Caco-2 (cell line): Measurements from ENCODE around the gene ELMO1. TPM values are rescaled to one million over a fixed set of nuclear protein-coding genes. Genes with fewer than 3 reads are reported as not detected.

Experiments used
- BruUV-seq: library from RNA; stranded (reverse); fragments of 400-500 nt; replicated peaks from 2 replicates; lab custom pipeline; 2021; lab: Mats Ljungman, UMichigan
- CTCF ChIA-PET: fragments of 300-600 bp; sonication (Branson Sonifier 250); formaldehyde crosslinking; loops from one replicate; lab custom pipeline; 2022; ENCODE audit warnings: antibody characterized with exemption; lab: Charles Lee
- POLR2A ChIA-PET: fragments of 300-600 bp; sonication (Branson Sonifier 250); formaldehyde crosslinking; loops from one replicate; lab custom pipeline; 2022; ENCODE audit warnings: antibody characterized with exemption; lab: Charles Lee
- DNase-seq, 2 experiments: peaks; one replicate each; pipeline versions ENCODE4 v3.0.0 to v3.0.0-alpha.2; 2020 to 2022
- H3K27me3 ChIP-seq: replicated peaks from 2 replicates; pipeline ENCODE4 v1.6.0; 2011; ENCODE audit warnings: low read length; ENCODE audit not compliant: control insufficient read depth, insufficient read depth
- H3K36me3 ChIP-seq: 2 replicates; pipeline ENCODE4 v1.5.1; 2011; ENCODE audit warnings: low read length; ENCODE audit not compliant: control insufficient read depth, insufficient read depth
- H3K4me1 ChIP-seq: fragments of 250-450 bp; sonication (Bioruptor Pico); 2 replicates; pipeline ENCODE4 v1.5.1; 2020; ENCODE audit warnings: mild to moderate bottlenecking
- H3K4me3 ChIP-seq: 2 replicates; pipeline ENCODE4 v1.5.1; 2011; ENCODE audit warnings: low read depth, mild to moderate bottlenecking, control low read depth, low read length
- H3K9me3 ChIP-seq: fragments of 250-450 bp; sonication (Bioruptor Pico); 2 replicates; pipeline ENCODE4 v1.5.1; 2020; ENCODE audit warnings: mild to moderate bottlenecking, moderate library complexity
- H3K27ac Mint-ChIP-seq: one replicate; pipeline ENCODE4 v1.8.0; 2022; ENCODE audit warnings: mixed read lengths; ENCODE audit not compliant: unreplicated experiment
- H3K27me3 Mint-ChIP-seq: one replicate; pipeline ENCODE4 v1.8.0; 2022; ENCODE audit warnings: mixed read lengths; ENCODE audit not compliant: insufficient read depth, unreplicated experiment
- H3K36me3 Mint-ChIP-seq: one replicate; pipeline ENCODE4 v1.8.0; 2022; ENCODE audit warnings: mild to moderate bottlenecking, mixed read lengths; ENCODE audit not compliant: insufficient read depth, unreplicated experiment
- H3K4me1 Mint-ChIP-seq: one replicate; pipeline ENCODE4 v1.8.0; 2022; ENCODE audit warnings: low read depth, mixed read lengths; ENCODE audit not compliant: unreplicated experiment
- H3K4me3 Mint-ChIP-seq: one replicate; pipeline ENCODE4 v1.8.0; 2022; ENCODE audit warnings: mild to moderate bottlenecking, moderate library complexity, mixed read lengths; ENCODE audit not compliant: unreplicated experiment
- H3K9me3 Mint-ChIP-seq: one replicate; pipeline ENCODE4 v1.8.0; 2022; ENCODE audit warnings: mixed read lengths; ENCODE audit not compliant: unreplicated experiment
- CTCF ChIP-seq, 2 experiments: fragments of 200-600 bp in 1 of 2; IDR thresholded peaks; 1 replicate in 1 of 2; 2 replicates in 1 of 2; pipeline versions ENCODE4 v1.5.1 to v1.8.0; 2011 to 2022; ENCODE audit warnings: antibody characterized with exemption in 1 of 2, control low read depth in 1 of 2, inconsistent platforms in 1 of 2, low read depth in 1 of 2, low read length in 1 of 2, mild to moderate bottlenecking in 1 of 2, moderate library complexity in 1 of 2; ENCODE audit not compliant: insufficient read depth in 1 of 2, severe bottlenecking in 1 of 2, unreplicated experiment in 1 of 2
- intact Hi-C: fragments of 100-400 bp; cut with micrococcal nuclease; formaldehyde crosslinking; loops from one replicate; pipeline ENCODE4 v1.10.0; 2022; ENCODE audit not compliant: unreplicated experiment
- total RNA-seq: library from RNA; stranded (reverse); gene quantifications from 2 replicates; pipeline ENCODE4 v1.2.3, GENCODE V29; 2022

Gene ELMO1
- total RNA-seq, 1 experiment from 2014 or later, result 0.14 TPM

GRCh38 chr7:36958111-36958733 is 490.4 kb downstream of the ELMO1 start:
- Histone ChIP-seq H3K9me3 (peaks cover 5% of the 10 kb centered on the region; the same call in 1 of the 2 replicates), H3K4me1 (no peaks in the 10 kb centered on the region), H3K27me3 (no peaks in the 10 kb centered on the region), H3K4me3 (no peak overlapping the region), H3K36me3 (no peaks in the 10 kb centered on the region; the same call in 1 of the 2 replicates)
- Mint-ChIP-seq H3K27ac (no peak overlapping the region), H3K4me1 (peaks cover 14% of the 10 kb centered on the region), H3K4me3 (no peak overlapping the region), H3K27me3 (no peaks in the 10 kb centered on the region), H3K36me3 (no peaks in the 10 kb centered on the region), H3K9me3 (peaks cover 30% of the 10 kb centered on the region)
- no peak for DNase-seq
- no peak for TF ChIP-seq CTCF (IDR thresholded peaks at IDR 0.05; ENCODE audit: insufficient read depth in 1 of 2, low read depth in 1 of 2, low read length in 1 of 2, severe bottlenecking in 1 of 2, unreplicated experiment in 1 of 2)
- ChIA-PET CTCF (no interaction called here), POLR2A (interaction anchor here (0.6 kb wide), 1 partner anchor 252 kb away, joined by 3 read pairs; no protein-coding TSS in a partner anchor)
- no TSS peak for BruUV-seq
- intact Hi-C loops, result no loop called here

- H3K9me3 Mint-ChIP-seq, result peaks cover 28% of the 10 kb centered on the region
- Histone ChIP-seq H3K36me3 (no peaks in the 10 kb centered on the region; the same call in 1 of the 2 replicates), H3K4me1 (no peaks in the 10 kb centered on the region), H3K27me3 (no peaks in the 10 kb centered on the region), H3K4me3 (no peak overlapping the region), H3K9me3 (peaks cover under 1% of the 10 kb centered on the region; the same call in 1 of the 2 replicates)
- ChIA-PET POLR2A (no interaction called here), CTCF (no interaction called here)
- no peaks in the 10 kb centered on the region for H3K36me3 Mint-ChIP-seq
- H3K27me3 Mint-ChIP-seq, result no peaks in the 10 kb centered on the region
- intact Hi-C loops, result no loop called here
- DNase-seq, result no peak
- H3K4me1 Mint-ChIP-seq, result peaks cover 13% of the 10 kb centered on the region
- no peak overlapping the region for H3K27ac Mint-ChIP-seq
- H3K4me3 Mint-ChIP-seq, result no peak overlapping the region
- no peak for TF ChIP-seq CTCF (IDR thresholded peaks at IDR 0.05; ENCODE audit: insufficient read depth in 1 of 2, low read depth in 1 of 2, low read length in 1 of 2, severe bottlenecking in 1 of 2, unreplicated experiment in 1 of 2)
- BruUV-seq, result no TSS peak
Measured at GRCh38 chr7:36957620-36958019, 491.0 kb downstream of the ELMO1 start.

GRCh38 chr7:36956814-36957213 is 491.9 kb downstream of the ELMO1 start:
- H3K9me3 ChIP-seq, result no peaks in the 10 kb centered on the region; the same call in 1 of the 2 replicates
- Mint-ChIP-seq H3K27me3 (no peaks in the 10 kb centered on the region), H3K27ac (no peak overlapping the region), H3K4me1 (peaks cover 6% of the 10 kb centered on the region), H3K36me3 (no peaks in the 10 kb centered on the region), H3K4me3 (no peak overlapping the region), H3K9me3 (peaks cover 27% of the 10 kb centered on the region)
- no peaks in the 10 kb centered on the region; the same call in 1 of the 2 replicates for H3K36me3 ChIP-seq
- H3K4me1 ChIP-seq, result no peaks in the 10 kb centered on the region
- no peak overlapping the region for H3K4me3 ChIP-seq
- intact Hi-C loops, result no loop called here
- no peaks in the 10 kb centered on the region for H3K27me3 ChIP-seq
- BruUV-seq, result no TSS peak
- POLR2A ChIA-PET, result interaction anchor here (0.7 kb wide), 1 partner anchor 31 kb away, joined by 3 read pairs; no protein-coding TSS in a partner anchor
- no peak for TF ChIP-seq CTCF (IDR thresholded peaks at IDR 0.05; ENCODE audit: insufficient read depth in 1 of 2, low read depth in 1 of 2, low read length in 1 of 2, severe bottlenecking in 1 of 2, unreplicated experiment in 1 of 2)
- DNase-seq, result no peak
- CTCF ChIA-PET, result no interaction called here
